ENCODE measurements around the gene NWD2.

NWD2 gene

DNA sequence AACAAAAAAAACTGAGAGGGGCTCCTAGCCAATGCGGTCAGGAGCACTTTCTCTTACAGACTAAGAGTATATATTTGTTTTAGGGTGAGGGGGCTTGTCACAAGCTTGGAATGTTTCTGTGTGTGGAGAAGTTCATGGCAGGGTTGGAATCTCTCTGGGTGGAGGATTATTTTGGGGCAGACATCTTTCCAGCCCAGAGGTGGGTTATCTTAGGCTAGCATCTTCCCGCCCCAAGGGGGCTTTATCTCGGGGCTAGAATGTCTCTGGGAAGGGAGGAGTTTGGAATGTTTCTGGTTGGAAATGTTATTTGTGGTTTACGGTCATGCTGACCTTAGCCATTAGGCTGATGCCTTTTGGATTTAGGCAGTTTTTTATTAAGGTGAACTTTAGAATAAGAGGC lies 236.0 kb downstream of the NWD2 start:
- TF ChIP-seq, protein P1, sequence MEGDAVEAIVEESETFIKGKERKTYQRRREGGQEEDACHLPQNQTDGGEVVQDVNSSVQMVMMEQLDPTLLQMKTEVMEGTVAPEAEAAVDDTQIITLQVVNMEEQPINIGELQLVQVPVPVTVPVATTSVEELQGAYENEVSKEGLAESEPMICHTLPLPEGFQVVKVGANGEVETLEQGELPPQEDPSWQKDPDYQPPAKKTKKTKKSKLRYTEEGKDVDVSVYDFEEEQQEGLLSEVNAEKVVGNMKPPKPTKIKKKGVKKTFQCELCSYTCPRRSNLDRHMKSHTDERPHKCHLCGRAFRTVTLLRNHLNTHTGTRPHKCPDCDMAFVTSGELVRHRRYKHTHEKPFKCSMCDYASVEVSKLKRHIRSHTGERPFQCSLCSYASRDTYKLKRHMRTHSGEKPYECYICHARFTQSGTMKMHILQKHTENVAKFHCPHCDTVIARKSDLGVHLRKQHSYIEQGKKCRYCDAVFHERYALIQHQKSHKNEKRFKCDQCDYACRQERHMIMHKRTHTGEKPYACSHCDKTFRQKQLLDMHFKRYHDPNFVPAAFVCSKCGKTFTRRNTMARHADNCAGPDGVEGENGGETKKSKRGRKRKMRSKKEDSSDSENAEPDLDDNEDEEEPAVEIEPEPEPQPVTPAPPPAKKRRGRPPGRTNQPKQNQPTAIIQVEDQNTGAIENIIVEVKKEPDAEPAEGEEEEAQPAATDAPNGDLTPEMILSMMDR (conservative IDR thresholded peaks at IDR 0.05; ENCODE audit: low read length) = no peak
- TF ChIP-seq EZH2phosphoT487 (IDR thresholded peaks at IDR 0.05; ENCODE audit: borderline replicate concordance) = no peak
- no peak overlapping the region for H3K4me3 ChIP-seq (ENCODE audit: low read length, poor library complexity, severe bottlenecking)
- no peak overlapping the region for H3K4me2 ChIP-seq (ENCODE audit: low read depth, low read length, poor library complexity, severe bottlenecking)
- no peaks in the 10 kb centered on the region for H3F3A ChIP-seq (ENCODE audit: low read depth)
- no peaks in the 10 kb centered on the region for H3K27me3 ChIP-seq (ENCODE audit: insufficient read depth, low read length, poor library complexity, severe bottlenecking)
- no peaks in the 10 kb centered on the region for H4K20me1 ChIP-seq (ENCODE audit: insufficient read depth, low read length, poor library complexity, severe bottlenecking)
- no peaks in the 10 kb centered on the region for H3K9me3 ChIP-seq (ENCODE audit: insufficient read depth, low read depth, low read length)
- no peaks in the 10 kb centered on the region for H3K79me2 ChIP-seq (ENCODE audit: insufficient read depth, low read length)
- H3K4me1 ChIP-seq (ENCODE audit: insufficient read depth, low read length, poor library complexity, severe bottlenecking) = no peaks in the 10 kb centered on the region
- H3K36me3 ChIP-seq (ENCODE audit: insufficient read depth, low read length) = no peaks in the 10 kb centered on the region
- H3K9me2 ChIP-seq (replicated peaks; ENCODE audit: low read depth, low read length) = no peaks in the 10 kb centered on the region
- no peak overlapping the region for H3K9ac ChIP-seq (ENCODE audit: low read depth, low read length, poor library complexity, severe bottlenecking)
- H2AFZ ChIP-seq (ENCODE audit: low read length) = no peak overlapping the region

DNA sequence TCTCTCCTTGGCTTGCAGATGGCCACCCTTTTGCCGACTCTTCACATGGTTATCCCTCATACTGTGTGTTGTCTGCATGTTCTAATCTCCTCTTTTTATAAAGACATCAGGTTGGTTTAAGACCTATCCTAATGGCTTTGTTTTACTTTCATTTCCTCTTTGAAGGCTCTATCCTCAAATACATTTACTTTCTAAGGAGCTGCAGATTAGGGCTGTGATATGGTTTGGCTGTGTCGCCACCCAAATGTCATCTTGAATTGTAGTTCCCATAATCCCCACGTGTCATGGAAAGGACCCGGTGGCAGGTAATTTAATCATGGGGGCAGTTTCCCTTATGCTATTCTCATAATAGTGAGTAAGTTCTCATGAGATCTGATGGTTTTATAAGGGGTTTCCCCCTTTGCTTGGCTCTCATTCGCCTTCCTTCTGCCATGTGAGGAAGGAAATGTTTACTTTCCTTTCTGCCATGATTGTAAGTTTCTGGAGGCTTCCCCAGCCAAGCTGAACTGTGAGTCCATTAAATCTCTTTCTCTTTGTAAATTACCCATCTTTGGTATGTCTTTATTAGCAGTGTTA lies 237.1 kb downstream of the NWD2 start:
- H3K9me3 ChIP-seq (ENCODE audit: insufficient read depth, low read depth, low read length) = no peaks in the 10 kb centered on the region
- H3K36me3 ChIP-seq (ENCODE audit: insufficient read depth, low read length) = no peaks in the 10 kb centered on the region
- H3K9ac ChIP-seq (ENCODE audit: low read depth, low read length, poor library complexity, severe bottlenecking) = no peak overlapping the region
- H3K4me1 ChIP-seq (ENCODE audit: insufficient read depth, low read length, poor library complexity, severe bottlenecking) = no peaks in the 10 kb centered on the region
- H3K27me3 ChIP-seq (ENCODE audit: insufficient read depth, low read length, poor library complexity, severe bottlenecking) = no peaks in the 10 kb centered on the region
- no peak overlapping the region for H3K4me2 ChIP-seq (ENCODE audit: low read depth, low read length, poor library complexity, severe bottlenecking)
- H3F3A ChIP-seq (ENCODE audit: low read depth) = no peaks in the 10 kb centered on the region
- H3K79me2 ChIP-seq (ENCODE audit: insufficient read depth, low read length) = no peaks in the 10 kb centered on the region
- no peak overlapping the region for H2AFZ ChIP-seq (ENCODE audit: low read length)
- no peaks in the 10 kb centered on the region for H3K9me2 ChIP-seq (replicated peaks; ENCODE audit: low read depth, low read length)
- no peak overlapping the region for H3K4me3 ChIP-seq (ENCODE audit: low read length, poor library complexity, severe bottlenecking)
- TF ChIP-seq, protein P1 (conservative IDR thresholded peaks at IDR 0.05; ENCODE audit: low read length) = no peak
- no peak for TF ChIP-seq EZH2phosphoT487 (IDR thresholded peaks at IDR 0.05; ENCODE audit: borderline replicate concordance)
- H4K20me1 ChIP-seq (ENCODE audit: insufficient read depth, low read length, poor library complexity, severe bottlenecking) = no peaks in the 10 kb centered on the region

DNA sequence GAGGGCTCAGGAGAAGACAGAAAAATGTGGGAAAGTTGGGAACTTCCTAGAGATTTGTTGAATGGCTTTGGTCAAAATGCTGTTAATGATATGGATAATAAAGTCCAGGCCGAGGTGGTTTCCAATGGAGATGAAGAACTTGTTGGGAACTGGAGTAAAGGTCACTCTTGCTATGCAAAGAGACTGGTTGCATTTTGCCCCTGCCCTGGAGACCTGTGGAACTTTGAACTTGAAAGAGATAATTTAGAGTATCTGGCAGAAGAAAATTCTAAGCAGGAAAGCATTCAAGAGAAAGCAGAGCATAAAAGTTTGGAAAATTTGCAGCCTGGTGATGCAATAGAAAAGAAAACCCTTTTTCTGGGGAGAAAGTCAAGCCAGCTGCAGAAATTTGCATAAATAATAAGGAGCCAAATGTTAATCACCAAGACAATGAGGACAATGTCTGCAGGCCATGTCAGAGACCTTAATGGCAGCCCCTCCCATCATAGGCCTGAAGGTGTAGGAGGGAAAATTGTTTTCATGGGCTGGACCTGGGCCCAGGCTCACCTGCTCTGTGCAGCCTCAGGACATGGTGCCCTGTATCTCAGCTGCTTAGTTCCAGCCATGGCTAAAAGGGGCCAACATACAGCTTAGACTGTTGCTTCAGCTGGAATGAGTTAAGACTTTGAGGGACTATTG lies 237.8 kb downstream of the NWD2 start:
- Histone ChIP-seq H3F3A (ENCODE audit: low read depth) (no peaks in the 10 kb centered on the region), H3K9me2 (replicated peaks; ENCODE audit: low read depth, low read length) (no peaks in the 10 kb centered on the region), H3K79me2 (ENCODE audit: insufficient read depth, low read length) (no peaks in the 10 kb centered on the region), H2AFZ (ENCODE audit: low read length) (no peak overlapping the region), H3K4me3 (ENCODE audit: low read length, poor library complexity, severe bottlenecking) (no peak overlapping the region), H4K20me1 (ENCODE audit: insufficient read depth, low read length, poor library complexity, severe bottlenecking) (no peaks in the 10 kb centered on the region), H3K9ac (ENCODE audit: low read depth, low read length, poor library complexity, severe bottlenecking) (no peak overlapping the region), H3K4me2 (ENCODE audit: low read depth, low read length, poor library complexity, severe bottlenecking) (no peak overlapping the region), H3K36me3 (ENCODE audit: insufficient read depth, low read length) (no peaks in the 10 kb centered on the region), H3K9me3 (ENCODE audit: insufficient read depth, low read depth, low read length) (no peaks in the 10 kb centered on the region), H3K4me1 (ENCODE audit: insufficient read depth, low read length, poor library complexity, severe bottlenecking) (no peaks in the 10 kb centered on the region), H3K27me3 (ENCODE audit: insufficient read depth, low read length, poor library complexity, severe bottlenecking) (no peaks in the 10 kb centered on the region)
- no peak for TF ChIP-seq EZH2phosphoT487 (IDR thresholded peaks at IDR 0.05; ENCODE audit: borderline replicate concordance)
- TF ChIP-seq, protein P1 (conservative IDR thresholded peaks at IDR 0.05; ENCODE audit: low read length) = no peak
